Naive thymus-derived CD8-positive, alpha-beta T cell (primary cell): ENCODE measurements around the gene LIPK. TPM values are rescaled to one million over a fixed set of nuclear protein-coding genes. Genes with fewer than 3 reads are reported as not detected.
A peak's percentile ranks its signal among the peaks of the same experiment; 100 is the strongest.
"Not testable (repeated sequence)": the region's sequence is repeated elsewhere in the genome, so short reads cannot be mapped to it uniquely, and the experiment has no call there.

Experiments used
- ATAC-seq, 2 donors: fragments of 150-1000 bp; cut with Tn5 transposase in 1 of 2; sonication (Bioruptor Pico), chemical (Tn5 transposase) in 1 of 2; 1 replicate in 1 of 2; 2 replicates in 1 of 2; pipeline ENCODE4 v1.10.0; 2021; ENCODE audit warnings: mild to moderate bottlenecking in 2 of 2, moderate library complexity in 2 of 2
- POLR2A ChIA-PET: fragments of 350-600 bp; sonication (Branson Sonifier 250); formaldehyde crosslinking; loops from one replicate; lab custom pipeline; 2021; ENCODE audit warnings: antibody characterized with exemption; lab: Charles Lee
- DNase-seq, 10 donors: peaks; one replicate each; pipeline versions ENCODE4 v3.0.0 to v3.0.0-alpha.2; 2020 to 2022
- H3K27ac Mint-ChIP-seq, 10 donors: one replicate each; pipeline ENCODE4 v1.8.0; 2020 to 2022; ENCODE audit warnings: mild to moderate bottlenecking in 10 of 10, mixed read lengths in 10 of 10, moderate library complexity in 4 of 10, inconsistent platforms in 1 of 10
- H3K27me3 Mint-ChIP-seq, 5 donors: one replicate each; pipeline ENCODE4 v1.8.0; 2021 to 2022; ENCODE audit warnings: mixed read lengths in 5 of 5
- H3K36me3 Mint-ChIP-seq, 3 donors: one replicate each; pipeline ENCODE4 v1.8.0; 2020 to 2022; ENCODE audit warnings: mixed read lengths in 3 of 3, mild to moderate bottlenecking in 2 of 3, inconsistent platforms in 1 of 3
- H3K4me1 Mint-ChIP-seq, 4 donors: one replicate each; pipeline ENCODE4 v1.8.0; 2021 to 2022; ENCODE audit warnings: mixed read lengths in 4 of 4
- H3K4me3 Mint-ChIP-seq, 10 donors: one replicate each; pipeline ENCODE4 v1.8.0; 2020 to 2022; ENCODE audit warnings: mild to moderate bottlenecking in 10 of 10, mixed read lengths in 10 of 10, moderate library complexity in 6 of 10, inconsistent platforms in 1 of 10
- H3K9me3 Mint-ChIP-seq, 9 donors: one replicate each; pipeline ENCODE4 v1.8.0; 2020 to 2022; ENCODE audit warnings: mixed read lengths in 9 of 9, mild to moderate bottlenecking in 3 of 9, inconsistent platforms in 1 of 9, moderate library complexity in 1 of 9
- polyA plus RNA-seq, 3 donors: library from polyadenylated mRNA; unstranded; fragments of 300-500 nt; fragmentation: Illumina TruSeq; gene quantifications; one replicate each; pipeline ENCODE4 v1.2.3, GENCODE V29; 2021
- total RNA-seq, 8 experiments: library from RNA in 2 of 8; stranded (reverse) in 2 of 8; gene quantifications; one replicate each; pipeline ENCODE4 v1.2.3 and lab custom pipeline; 2021 to 2026

LIPK gene
- total and polyA plus RNA-seq, 5 experiments from 2014 or later: not detected

DNA sequence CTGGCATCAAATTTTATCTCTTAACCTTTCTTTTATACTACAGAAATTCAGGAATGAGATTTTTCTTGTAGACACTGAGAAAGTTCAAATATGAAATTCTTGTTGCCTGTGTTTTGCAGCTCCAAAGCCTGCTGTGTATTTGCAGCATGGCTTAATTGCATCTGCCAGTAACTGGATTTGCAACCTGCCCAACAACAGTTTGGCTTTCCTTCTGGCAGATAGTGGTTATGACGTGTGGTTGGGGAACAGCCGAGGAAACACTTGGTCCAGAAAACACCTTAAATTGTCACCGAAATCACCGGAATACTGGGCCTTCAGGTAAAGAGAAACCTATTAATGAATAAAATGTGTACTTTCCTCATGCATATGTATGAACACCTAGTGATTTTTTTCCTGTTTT, 24.8 kb downstream of the LIPK start:
- H3K4me1 Mint-ChIP-seq: peaks cover 0 to 4% (median 0%) of the 10 kb centered on the region in 4 donors
- H3K4me3 Mint-ChIP-seq: no peak overlapping the region
- H3K9me3 Mint-ChIP-seq: no peaks in the 10 kb centered on the region
- no peak overlapping the region for H3K27ac Mint-ChIP-seq
- ATAC-seq (no peak), DNase-seq (no peak)
- POLR2A ChIA-PET: no interaction called here
- peaks cover 0 to 4% (median 2%) of the 10 kb centered on the region in 5 donors for H3K27me3 Mint-ChIP-seq
- H3K36me3 Mint-ChIP-seq: no peaks in the 10 kb centered on the region

DNA sequence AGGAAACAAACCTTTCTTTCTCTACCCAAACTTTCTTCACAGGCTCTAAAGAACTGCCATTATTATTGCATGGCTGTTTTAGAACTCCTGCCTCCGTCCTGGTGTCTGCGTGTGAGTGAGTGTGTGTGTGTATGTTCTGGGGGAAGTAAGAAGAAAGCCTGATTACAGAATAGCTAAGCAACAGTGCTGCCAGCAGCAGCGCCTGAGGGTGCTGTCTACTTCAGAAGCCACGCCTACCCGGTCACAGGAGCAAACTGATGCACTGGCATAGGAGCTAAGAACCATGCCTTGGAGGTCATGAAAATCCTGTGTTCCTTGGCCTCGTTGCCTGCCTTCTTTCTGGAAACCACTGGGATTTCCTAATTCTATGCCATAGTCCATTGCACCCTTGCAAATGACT, 25.2 kb downstream of the LIPK start:
- POLR2A ChIA-PET: no interaction called here
- Mint-ChIP-seq H3K36me3 (no peaks in the 10 kb centered on the region), H3K27ac (no peak overlapping the region), H3K4me1 (peaks cover 0 to 1% (median 0%) of the 10 kb centered on the region in 4 donors), H3K27me3 (peaks cover 0 to 4% (median 0%) of the 10 kb centered on the region in 5 donors), H3K9me3 (no peaks in the 10 kb centered on the region), H3K4me3 (no peak overlapping the region)
- DNase-seq: no peak
- ATAC-seq: no peak

DNA sequence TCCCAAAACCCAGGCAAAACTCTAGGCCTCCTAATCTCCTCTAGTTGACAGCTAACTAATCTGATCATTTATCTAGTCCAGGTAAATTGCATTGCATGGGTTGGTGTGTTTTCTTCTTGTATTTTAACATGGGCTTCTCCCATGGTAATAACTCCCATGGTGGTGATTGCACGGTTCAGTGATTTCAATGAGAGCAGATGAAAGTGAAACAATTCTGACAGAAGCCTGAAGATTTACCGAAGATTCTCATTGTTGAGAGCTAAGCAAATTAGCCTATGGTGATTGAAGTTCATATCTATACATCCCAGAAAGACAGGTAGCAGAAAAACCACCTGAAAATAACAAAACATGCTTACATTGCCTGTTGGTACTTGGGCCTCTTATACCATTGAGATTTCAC, 27.2 kb downstream of the LIPK start:
- ATAC-seq: no peak
- no peaks in the 10 kb centered on the region for H3K9me3 Mint-ChIP-seq
- peaks cover 0 to 3% (median 0%) of the 10 kb centered on the region in 5 donors for H3K27me3 Mint-ChIP-seq
- no peaks in the 10 kb centered on the region for H3K36me3 Mint-ChIP-seq
- POLR2A ChIA-PET: no interaction called here
- H3K4me3 Mint-ChIP-seq: no peak overlapping the region
- H3K27ac Mint-ChIP-seq: no peak overlapping the region
- no peak for DNase-seq
- H3K4me1 Mint-ChIP-seq: peaks cover 0 to 1% (median 0%) of the 10 kb centered on the region in 4 donors

DNA sequence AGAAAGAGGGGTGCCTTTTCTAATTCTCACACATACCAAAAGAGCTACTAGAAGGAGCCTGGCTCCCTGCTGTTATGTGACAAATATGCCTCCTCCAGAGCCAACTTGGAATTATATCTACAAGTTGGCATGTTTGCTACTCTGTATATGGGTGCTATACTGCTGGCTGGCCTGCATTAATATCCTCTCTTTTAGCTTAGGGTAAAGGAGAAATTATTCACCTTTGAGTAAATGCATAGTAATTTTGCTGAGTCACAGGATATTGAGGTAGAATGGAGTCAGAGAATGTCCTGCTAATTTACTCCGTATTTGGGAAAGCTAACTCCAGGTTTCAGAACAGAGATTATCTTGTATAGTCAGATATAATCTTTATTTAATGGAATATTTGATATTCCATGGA, 29.6 kb downstream of the LIPK start:
- ATAC-seq: no peak
- Mint-ChIP-seq H3K36me3 (no peaks in the 10 kb centered on the region), H3K27ac (no peak overlapping the region), H3K4me1 (peaks cover 0 to 1% (median 0%) of the 10 kb centered on the region in 4 donors), H3K9me3 (no peaks in the 10 kb centered on the region), H3K27me3 (peaks cover 0 to 4% (median 3%) of the 10 kb centered on the region in 5 donors), H3K4me3 (no peak overlapping the region)
- POLR2A ChIA-PET: no interaction called here
- DNase-seq: no peak

DNA sequence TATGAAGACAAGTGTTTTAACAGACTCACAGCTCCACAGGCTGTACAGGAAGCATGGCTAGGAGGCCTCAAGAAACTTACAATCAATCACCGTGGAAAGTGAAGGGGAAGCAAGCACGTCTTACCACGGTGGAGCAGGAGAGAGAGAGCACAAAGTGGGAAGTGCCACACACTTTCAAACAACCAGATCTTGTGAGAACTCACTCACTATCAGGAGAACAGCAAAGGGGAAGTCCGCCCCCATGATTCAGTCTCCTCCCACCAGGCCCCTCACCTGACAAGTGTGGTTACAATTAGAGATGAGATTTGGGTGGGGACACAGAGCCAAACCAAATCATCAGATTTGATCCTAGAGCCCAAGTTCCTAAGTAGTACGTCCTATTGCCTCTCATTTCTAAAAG, 35.9 kb downstream of the LIPK start:
- H3K4me1 Mint-ChIP-seq, H3K4me3 Mint-ChIP-seq, POLR2A ChIA-PET, H3K36me3 Mint-ChIP-seq, H3K27ac Mint-ChIP-seq, DNase-seq, ATAC-seq: not testable (repeated sequence)
- Mint-ChIP-seq H3K9me3 (peaks cover 0 to 20% (median 5%) of the 10 kb centered on the region in 9 donors), H3K27me3 (peaks cover 0 to 13% (median 7%) of the 10 kb centered on the region in 5 donors)

DNA sequence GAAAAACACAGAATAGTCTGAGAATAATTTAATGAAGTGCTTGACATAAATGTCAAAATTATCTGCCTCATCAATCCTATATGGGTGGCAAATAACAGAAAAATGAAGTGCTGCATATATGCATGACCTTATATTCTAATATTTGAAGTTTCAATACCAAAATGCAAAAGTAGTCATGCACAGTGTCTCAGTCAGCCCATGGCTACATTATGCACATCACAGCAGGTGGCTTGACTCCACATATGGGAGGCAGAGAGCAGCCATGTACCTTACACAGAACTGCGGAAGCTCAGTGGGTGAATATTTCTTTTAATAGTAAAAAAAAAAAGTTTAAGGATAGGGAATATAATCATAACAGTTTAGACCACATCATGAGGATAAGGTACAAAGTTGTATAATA, 36.4 kb downstream of the LIPK start:
- POLR2A ChIA-PET: no interaction called here
- H3K4me1 Mint-ChIP-seq: no peaks in the 10 kb centered on the region
- peaks cover 0 to 13% (median 7%) of the 10 kb centered on the region in 5 donors for H3K27me3 Mint-ChIP-seq
- DNase-seq (no peak), ATAC-seq (no peak)
- H3K36me3 Mint-ChIP-seq: peaks cover 0 to 6% (median 5%) of the 10 kb centered on the region in 3 donors
- no peak overlapping the region for H3K27ac Mint-ChIP-seq
- H3K9me3 Mint-ChIP-seq: peaks cover 0 to 20% (median 5%) of the 10 kb centered on the region in 9 donors
- H3K4me3 Mint-ChIP-seq: no peak overlapping the region

DNA sequence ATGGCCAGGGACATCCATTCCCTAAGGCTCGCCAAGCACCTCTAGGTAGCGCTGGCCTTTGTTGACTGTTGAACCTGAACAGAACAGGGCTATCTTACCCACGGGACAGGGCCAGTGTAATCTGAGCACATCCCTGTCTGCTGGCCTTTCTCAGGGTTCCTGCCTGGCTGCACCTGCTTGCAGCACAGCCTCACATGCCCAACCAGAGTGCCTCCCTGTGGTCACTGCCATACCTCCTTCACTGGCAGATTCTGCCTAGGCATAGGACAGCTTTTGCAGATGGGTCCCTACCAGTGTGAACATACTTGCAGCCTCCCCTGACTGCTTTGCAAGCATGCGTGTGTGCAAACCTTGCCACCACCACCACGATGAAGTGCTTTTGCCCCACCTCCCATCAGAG, 38.0 kb downstream of the LIPK start:
- no peak overlapping the region for H3K4me3 Mint-ChIP-seq
- peaks cover 0 to 26% (median 6%) of the 10 kb centered on the region in 9 donors for H3K9me3 Mint-ChIP-seq
- POLR2A ChIA-PET: no interaction called here
- H3K36me3 Mint-ChIP-seq: peaks cover 0 to 6% (median 5%) of the 10 kb centered on the region in 3 donors
- DNase-seq: no peak
- peaks cover 0 to 13% (median 5%) of the 10 kb centered on the region in 5 donors for H3K27me3 Mint-ChIP-seq
- H3K4me1 Mint-ChIP-seq: no peaks in the 10 kb centered on the region
- ATAC-seq: no peak
- H3K27ac Mint-ChIP-seq: no peak overlapping the region

DNA sequence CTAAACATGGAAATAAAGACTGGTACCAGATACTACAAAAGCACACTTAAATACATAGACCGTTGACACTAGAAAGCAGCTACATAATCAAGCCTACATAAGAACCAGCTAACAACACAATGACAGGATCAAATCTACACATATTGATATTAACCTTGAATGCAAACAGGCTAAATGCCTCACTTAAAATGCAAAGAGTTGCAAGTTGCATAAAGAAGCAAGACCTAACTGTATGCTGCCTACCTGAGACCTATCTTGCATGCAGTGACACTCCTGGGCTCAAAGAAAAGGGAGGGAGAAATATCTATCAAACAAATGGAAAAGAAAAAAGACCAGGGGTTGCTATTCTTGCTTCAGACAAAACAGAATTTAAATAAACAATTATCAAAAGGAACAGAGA, 39.6 kb downstream of the LIPK start:
- ATAC-seq (no peak), DNase-seq (no peak)
- no peak overlapping the region for H3K27ac Mint-ChIP-seq
- no peak overlapping the region for H3K4me3 Mint-ChIP-seq
- H3K4me1 Mint-ChIP-seq: no peaks in the 10 kb centered on the region
- POLR2A ChIA-PET: no interaction called here
- H3K36me3 Mint-ChIP-seq: peaks cover 0 to 6% (median 5%) of the 10 kb centered on the region in 3 donors
- peaks cover 0 to 9% (median 5%) of the 10 kb centered on the region in 5 donors for H3K27me3 Mint-ChIP-seq
- peaks cover 0 to 26% (median 8%) of the 10 kb centered on the region in 9 donors for H3K9me3 Mint-ChIP-seq

DNA sequence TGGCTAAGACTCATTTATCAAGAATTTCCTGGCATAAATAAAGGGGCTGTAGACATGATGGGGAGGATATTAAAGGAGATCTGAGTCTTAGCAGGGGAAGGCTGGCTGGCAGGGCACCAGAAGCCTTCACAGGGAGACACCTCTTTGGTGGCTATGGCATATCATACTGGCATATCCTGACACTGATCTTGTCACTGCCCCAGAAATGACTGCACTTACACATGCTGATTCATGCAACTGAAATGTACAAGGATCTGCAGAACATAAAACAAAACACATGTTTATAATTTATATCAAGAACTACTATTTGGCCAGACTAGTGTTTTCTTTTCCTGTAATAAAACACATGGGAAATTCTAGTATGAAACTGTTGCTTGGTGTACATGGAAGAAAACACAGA, 48.2 kb downstream of the LIPK start:
- Mint-ChIP-seq H3K36me3 (no peaks in the 10 kb centered on the region), H3K27me3 (no peaks in the 10 kb centered on the region), H3K4me3 (no peak overlapping the region), H3K27ac (no peak overlapping the region), H3K9me3 (peaks cover 0 to 3% (median 0%) of the 10 kb centered on the region in 9 donors), H3K4me1 (no peaks in the 10 kb centered on the region)
- POLR2A ChIA-PET: no interaction called here
- DNase-seq: no peak
- no peak for ATAC-seq

DNA sequence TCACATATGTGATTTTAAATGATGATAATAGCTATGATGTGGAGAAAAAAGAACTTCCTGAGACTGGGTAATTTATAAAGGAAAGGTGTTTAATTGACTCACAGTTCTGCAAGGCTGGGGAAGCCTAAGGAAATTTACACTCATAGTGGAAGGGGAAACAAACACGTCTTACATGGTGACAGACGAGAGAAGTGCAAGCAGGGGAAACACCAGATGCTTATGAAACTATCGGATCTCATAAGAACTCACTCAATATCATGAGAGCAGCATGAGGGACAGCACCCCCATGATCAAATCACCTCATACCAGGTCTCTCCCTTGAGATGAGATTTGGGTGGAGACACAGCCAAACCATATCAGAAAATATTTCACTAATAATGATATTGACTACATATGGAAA, 49.7 kb downstream of the LIPK start:
- H3K27me3 Mint-ChIP-seq: no peaks in the 10 kb centered on the region
- DNase-seq (no peak), ATAC-seq (no peak)
- H3K27ac Mint-ChIP-seq: no peak overlapping the region
- H3K4me1 Mint-ChIP-seq: peaks cover 2 to 7% (median 4%) of the 10 kb centered on the region in 4 donors
- H3K36me3 Mint-ChIP-seq: no peaks in the 10 kb centered on the region
- POLR2A ChIA-PET: no interaction called here
- no peak overlapping the region for H3K4me3 Mint-ChIP-seq
- no peaks in the 10 kb centered on the region for H3K9me3 Mint-ChIP-seq

DNA sequence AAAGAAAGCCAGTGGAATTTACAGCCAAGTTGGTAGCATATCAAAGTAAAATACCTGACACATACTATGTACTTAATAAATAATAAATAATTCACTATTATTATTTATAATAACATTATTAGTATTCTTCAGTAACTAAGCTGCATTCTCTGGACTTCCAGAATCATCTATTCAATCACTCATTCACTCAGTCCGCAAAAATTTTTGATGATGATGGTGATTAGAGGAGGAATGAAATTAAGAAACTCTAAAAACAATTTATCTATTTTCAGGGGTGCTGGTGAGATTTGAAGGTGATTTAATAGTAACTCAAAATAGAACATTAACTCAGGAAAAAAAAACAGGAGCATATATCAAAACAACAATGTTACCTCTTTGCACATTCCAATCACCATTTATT, 50.6 kb downstream of the LIPK start:
- Mint-ChIP-seq H3K4me3 (no peak overlapping the region), H3K36me3 (no peaks in the 10 kb centered on the region), H3K27ac (no peak overlapping the region), H3K4me1 (peaks cover 2 to 7% (median 4%) of the 10 kb centered on the region in 4 donors), H3K27me3 (no peaks in the 10 kb centered on the region), H3K9me3 (no peaks in the 10 kb centered on the region)
- ATAC-seq (no peak), DNase-seq (no peak)
- POLR2A ChIA-PET: no interaction called here

DNA sequence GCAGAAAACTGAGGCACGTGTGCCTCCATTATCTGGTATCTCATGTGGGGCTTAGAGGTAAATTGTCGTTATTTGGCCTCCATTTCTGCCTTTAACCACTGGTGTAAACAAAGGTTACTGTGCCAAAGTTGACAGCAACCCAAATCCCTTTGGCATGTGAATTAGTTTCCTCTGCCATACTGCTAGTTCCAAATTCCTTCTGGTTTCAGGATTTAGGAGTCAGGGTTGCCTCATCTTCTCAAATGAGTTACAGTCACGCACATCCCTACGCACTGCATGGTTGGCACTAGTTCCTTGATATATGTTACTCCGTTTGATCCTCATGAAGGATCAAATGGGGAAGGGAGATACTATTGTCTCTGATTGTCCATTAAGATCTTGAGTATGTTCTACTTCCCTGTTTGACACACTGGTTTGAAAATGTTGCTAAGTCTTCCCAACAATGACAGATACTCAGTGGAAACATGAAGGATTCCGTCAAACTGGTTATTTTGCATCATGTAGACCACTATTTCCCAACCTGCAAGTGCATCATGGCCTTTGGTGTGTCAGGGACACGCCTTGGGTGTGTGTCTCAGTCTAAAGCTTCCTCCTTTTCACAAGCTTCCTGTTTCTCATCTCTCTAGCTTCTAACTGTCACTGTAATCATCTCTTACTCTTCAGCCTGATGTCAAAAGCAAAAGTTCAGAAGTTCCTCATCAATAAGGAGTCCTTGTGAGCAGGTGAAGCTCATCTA, 53.5 kb downstream of the LIPK start, which contains the start of gene LIPN:
Gene LIPN (plus strand): TSS at position 655 of the 736 bp plus-strand sequence. CDS start 1,386 bp downstream, outside the sequence.
- H3K9me3 Mint-ChIP-seq: no peaks in the 10 kb centered on the region
- no peaks in the 10 kb centered on the region for H3K36me3 Mint-ChIP-seq
- peaks cover 2 to 7% (median 4%) of the 10 kb centered on the region in 4 donors for H3K4me1 Mint-ChIP-seq
- POLR2A ChIA-PET: interaction anchor here (0.9 kb wide), 1 partner anchor 67 kb away, joined by 4 read pairs; no protein-coding TSS in a partner anchor
- peaks cover 0 to 1% (median 0%) of the 10 kb centered on the region in 5 donors for H3K27me3 Mint-ChIP-seq
- H3K4me3 Mint-ChIP-seq: peak within 1 kb of the TSS in 1 of 10 donors; percentile 22
- DNase-seq (no peak), ATAC-seq (no peak)
- H3K27ac Mint-ChIP-seq: peak within 1 kb of the TSS in 1 of 10 donors; percentile 2

DNA sequence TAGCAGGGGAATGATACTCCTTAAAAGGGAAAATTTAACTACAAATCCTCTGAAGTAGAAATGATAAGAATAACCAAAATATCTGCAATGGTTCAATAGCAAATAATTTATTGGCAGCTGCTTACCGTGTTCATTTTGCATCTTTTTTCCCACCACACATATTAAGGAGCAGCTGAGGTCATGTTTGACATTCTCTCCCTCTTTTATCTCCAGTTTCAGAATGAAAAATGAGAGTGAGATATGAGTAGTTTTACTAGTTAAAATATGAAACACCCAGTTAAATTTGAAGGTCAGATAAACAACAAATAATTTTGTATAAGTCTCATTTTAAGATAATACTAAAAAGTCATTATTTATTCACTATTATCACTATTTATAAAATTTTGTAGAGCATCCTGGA, 56.9 kb downstream of the LIPK start:
- ATAC-seq (no peak), DNase-seq (no peak)
- H3K36me3 Mint-ChIP-seq: no peaks in the 10 kb centered on the region
- POLR2A ChIA-PET: no interaction called here
- no peak overlapping the region for H3K4me3 Mint-ChIP-seq
- H3K27me3 Mint-ChIP-seq: peaks cover 0 to 1% (median 0%) of the 10 kb centered on the region in 5 donors
- H3K4me1 Mint-ChIP-seq: peaks cover 2 to 7% (median 4%) of the 10 kb centered on the region in 4 donors
- no peaks in the 10 kb centered on the region for H3K9me3 Mint-ChIP-seq
- no peak overlapping the region for H3K27ac Mint-ChIP-seq
